Kidney epithelial cell (primary cell): ENCODE data around the gene LIF. TPM values are rescaled to one million over a fixed set of nuclear protein-coding genes. Genes with fewer than 3 reads are reported as not detected.

ENCODE experiments used
- DNase-seq: peaks from one replicate; pipeline ENCODE4 v3.0.0-alpha.2; 2010; ENCODE audit warnings: low read depth
- H3K27me3 ChIP-seq: 2 replicates; pipeline ENCODE4 v1.6.0; 2011; ENCODE audit warnings: low read length; ENCODE audit not compliant: control insufficient read depth, insufficient read depth
- H3K36me3 ChIP-seq: 2 replicates; pipeline ENCODE4 v1.5.1; 2011; ENCODE audit warnings: low read length; ENCODE audit not compliant: control insufficient read depth, insufficient read depth
- H3K4me3 ChIP-seq: 2 replicates; pipeline ENCODE4 v1.5.1; 2011; ENCODE audit warnings: low read depth, mild to moderate bottlenecking, control low read depth, low read length
- total RNA-seq: library from RNA; depleted of rRNA; stranded (reverse); fragments of >200 nt; gene quantifications from 2 replicates; pipeline ENCODE4 v1.2.3, GENCODE V29; 2015
- TF ChIP-seq, protein P1 (sequence below): IDR thresholded peaks from 2 replicates; pipeline ENCODE4 v1.5.1; 2011; ENCODE audit warnings: mild to moderate bottlenecking, moderate library complexity, low read length, control low read depth, inconsistent platforms; ENCODE audit not compliant: insufficient read depth, poor library complexity, severe bottlenecking

The LIF gene
- total RNA-seq, 1 donor from 2014 or later, result 112 TPM

DNA sequence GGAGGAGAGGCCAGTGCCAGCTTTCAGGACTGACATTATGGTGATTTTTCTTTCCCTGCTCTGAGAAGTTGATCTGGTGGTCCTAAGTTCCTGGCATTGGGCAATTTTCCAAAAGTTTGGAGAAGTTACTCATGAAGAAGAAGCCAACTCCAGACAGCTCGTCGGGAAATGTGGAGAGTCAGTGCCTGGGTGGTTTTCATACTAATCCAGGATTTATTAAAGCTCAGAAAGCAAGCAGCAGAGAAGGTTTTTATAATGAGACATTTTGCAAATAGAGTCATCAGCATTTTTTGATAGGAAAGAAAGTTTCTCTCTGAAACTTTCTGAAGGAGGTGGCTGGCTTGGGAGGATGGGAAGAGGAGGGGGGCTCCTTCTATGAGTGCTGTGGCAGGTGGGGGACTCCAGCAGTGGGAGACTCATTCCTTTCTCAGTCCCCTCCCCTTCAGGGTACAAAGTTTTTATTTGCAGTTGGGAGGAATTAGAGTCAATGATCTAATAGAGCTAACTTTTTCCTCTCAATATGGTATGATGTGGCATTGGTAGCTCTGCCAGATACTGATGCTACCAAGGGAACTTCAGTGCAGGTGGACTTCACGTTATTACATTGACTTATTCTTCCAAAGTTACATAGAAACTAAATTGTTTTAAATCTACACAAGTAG, 55.4 kb downstream of the LIF start:
- TF ChIP-seq, protein P1, sequence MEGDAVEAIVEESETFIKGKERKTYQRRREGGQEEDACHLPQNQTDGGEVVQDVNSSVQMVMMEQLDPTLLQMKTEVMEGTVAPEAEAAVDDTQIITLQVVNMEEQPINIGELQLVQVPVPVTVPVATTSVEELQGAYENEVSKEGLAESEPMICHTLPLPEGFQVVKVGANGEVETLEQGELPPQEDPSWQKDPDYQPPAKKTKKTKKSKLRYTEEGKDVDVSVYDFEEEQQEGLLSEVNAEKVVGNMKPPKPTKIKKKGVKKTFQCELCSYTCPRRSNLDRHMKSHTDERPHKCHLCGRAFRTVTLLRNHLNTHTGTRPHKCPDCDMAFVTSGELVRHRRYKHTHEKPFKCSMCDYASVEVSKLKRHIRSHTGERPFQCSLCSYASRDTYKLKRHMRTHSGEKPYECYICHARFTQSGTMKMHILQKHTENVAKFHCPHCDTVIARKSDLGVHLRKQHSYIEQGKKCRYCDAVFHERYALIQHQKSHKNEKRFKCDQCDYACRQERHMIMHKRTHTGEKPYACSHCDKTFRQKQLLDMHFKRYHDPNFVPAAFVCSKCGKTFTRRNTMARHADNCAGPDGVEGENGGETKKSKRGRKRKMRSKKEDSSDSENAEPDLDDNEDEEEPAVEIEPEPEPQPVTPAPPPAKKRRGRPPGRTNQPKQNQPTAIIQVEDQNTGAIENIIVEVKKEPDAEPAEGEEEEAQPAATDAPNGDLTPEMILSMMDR, result no peak
- no peak for DNase-seq
- Histone ChIP-seq H3K36me3 (no peaks in the 10 kb centered on the region), H3K27me3 (no peaks in the 10 kb centered on the region), H3K4me3 (no peak overlapping the region)

DNA sequence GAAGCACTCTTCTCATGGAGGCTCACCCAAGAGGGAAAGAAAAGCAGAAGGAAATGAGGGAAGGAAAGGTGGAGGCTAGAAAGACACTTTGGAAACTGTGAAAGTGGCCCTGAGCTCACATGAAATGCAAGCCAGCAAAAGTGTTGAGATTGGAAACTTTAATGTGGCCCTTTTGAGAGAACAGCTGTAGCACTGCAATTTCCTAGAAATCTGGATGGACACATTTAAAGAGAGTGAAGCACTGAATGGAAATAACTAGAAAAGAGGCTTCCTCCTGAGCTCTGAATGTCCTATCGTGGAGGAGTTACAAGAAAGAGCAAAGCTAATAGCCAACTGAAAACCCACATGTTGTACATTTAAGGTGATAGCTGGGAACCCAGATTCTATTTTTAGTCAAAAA, 56.0 kb downstream of the LIF start:
- Histone ChIP-seq H3K4me3 (no peak overlapping the region), H3K36me3 (no peaks in the 10 kb centered on the region), H3K27me3 (no peaks in the 10 kb centered on the region)
- no peak for DNase-seq
- TF ChIP-seq, protein P1, result no peak

Other genes with a start within 250 kb of the LIF start
- gene HORMAD2, start 166.3 kb downstream of the LIF start, total RNA-seq, result not detected in 2 replicates
- not detected in 2 replicates for gene OSM, start 20.1 kb upstream of the LIF start, total RNA-seq
- gene CASTOR1, start 42.7 kb upstream of the LIF start, total RNA-seq, result 10.5 and 18.7 TPM in 2 replicates
- gene TBC1D10A, start 80.2 kb upstream of the LIF start, total RNA-seq, result 21.6 and 23.9 TPM in 2 replicates
- gene SF3A1, start 110.1 kb upstream of the LIF start, total RNA-seq, result 50.2 and 54.8 TPM in 2 replicates
- 13.1 and 14.6 TPM in 2 replicates for gene CCDC157, start 110.2 kb upstream of the LIF start, total RNA-seq
- gene RNF215, start 140.7 kb upstream of the LIF start, total RNA-seq, result 26.9 and 34.2 TPM in 2 replicates
- gene SEC14L2, start 150.3 kb upstream of the LIF start, total RNA-seq, result 31.7 and 36.0 TPM in 2 replicates
- gene MTFP1, start 179.0 kb upstream of the LIF start, total RNA-seq, result 36.4 and 43.4 TPM in 2 replicates
- gene SEC14L3, start 225.3 kb upstream of the LIF start, total RNA-seq, result not detected in 2 replicates